Suppressor macrophage (primary cell): ENCODE measurements around the gene PCOLCE2.

Source experiments
- DNase-seq, 4 experiments: peaks; one replicate each; pipeline ENCODE4 v3.0.0-alpha.2; 2020 to 2022

The PCOLCE2 gene

GRCh38 chr3:142808103-142808917 is 80.6 kb downstream of the PCOLCE2 start:
- DNase-seq = no peak

- DNase-seq = no peak
These were observed 86.0 kb downstream of the PCOLCE2 start for GRCh38 chr3:142802891-142803290.

GRCh38 chr3:142801746-142802145 is 87.1 kb downstream of the PCOLCE2 start:
- DNase-seq = no peak

GRCh38 chr3:142796823-142797222 is 92.1 kb downstream of the PCOLCE2 start:
- no peak for DNase-seq

GRCh38 chr3:142795332-142795731 is 93.6 kb downstream of the PCOLCE2 start:
- no peak for DNase-seq

- DNase-seq = no peak
These were observed 94.4 kb downstream of the PCOLCE2 start for GRCh38 chr3:142794508-142794907.

- DNase-seq = peak in 1 of 4 experiments; percentile 5
These were observed 101.2 kb downstream of the PCOLCE2 start for GRCh38 chr3:142787719-142788118.

- no peak for DNase-seq
These were observed 102.9 kb downstream of the PCOLCE2 start for GRCh38 chr3:142785996-142786395.

- DNase-seq = no peak
These were observed 104.7 kb downstream of the PCOLCE2 start for GRCh38 chr3:142784228-142784627.

GRCh38 chr3:142782616-142783015 is 106.3 kb downstream of the PCOLCE2 start:
- DNase-seq = no peak

- DNase-seq = no peak
These were observed 109.3 kb downstream of the PCOLCE2 start for GRCh38 chr3:142779591-142779990.

GRCh38 chr3:142778541-142778940 is 110.3 kb downstream of the PCOLCE2 start:
- no peak for DNase-seq

GRCh38 chr3:142777927-142778326 is 111.0 kb downstream of the PCOLCE2 start:
- DNase-seq = no peak

- no peak for DNase-seq
These were observed 120.5 kb downstream of the PCOLCE2 start for GRCh38 chr3:142768338-142768737.
